ENCODE data around the gene STK35. TPM values are rescaled to one million over a fixed set of nuclear protein-coding genes. Genes with fewer than 3 reads are reported as not detected.

The STK35 gene
- total RNA-seq, 1 donor, result 20.3 TPM

- no peak for TF ChIP-seq CTCF (IDR thresholded peaks at IDR 0.05; ENCODE audit: insufficient read depth, low read depth, low read length)
- no peak for DNase-seq (ENCODE audit: low read depth)
- H3K4me3 ChIP-seq (ENCODE audit: low read depth, low read length), result no peak overlapping the region
Observed at GRCh38 chr20:2156224-2156623, 54.6 kb downstream of the STK35 start.

DNA sequence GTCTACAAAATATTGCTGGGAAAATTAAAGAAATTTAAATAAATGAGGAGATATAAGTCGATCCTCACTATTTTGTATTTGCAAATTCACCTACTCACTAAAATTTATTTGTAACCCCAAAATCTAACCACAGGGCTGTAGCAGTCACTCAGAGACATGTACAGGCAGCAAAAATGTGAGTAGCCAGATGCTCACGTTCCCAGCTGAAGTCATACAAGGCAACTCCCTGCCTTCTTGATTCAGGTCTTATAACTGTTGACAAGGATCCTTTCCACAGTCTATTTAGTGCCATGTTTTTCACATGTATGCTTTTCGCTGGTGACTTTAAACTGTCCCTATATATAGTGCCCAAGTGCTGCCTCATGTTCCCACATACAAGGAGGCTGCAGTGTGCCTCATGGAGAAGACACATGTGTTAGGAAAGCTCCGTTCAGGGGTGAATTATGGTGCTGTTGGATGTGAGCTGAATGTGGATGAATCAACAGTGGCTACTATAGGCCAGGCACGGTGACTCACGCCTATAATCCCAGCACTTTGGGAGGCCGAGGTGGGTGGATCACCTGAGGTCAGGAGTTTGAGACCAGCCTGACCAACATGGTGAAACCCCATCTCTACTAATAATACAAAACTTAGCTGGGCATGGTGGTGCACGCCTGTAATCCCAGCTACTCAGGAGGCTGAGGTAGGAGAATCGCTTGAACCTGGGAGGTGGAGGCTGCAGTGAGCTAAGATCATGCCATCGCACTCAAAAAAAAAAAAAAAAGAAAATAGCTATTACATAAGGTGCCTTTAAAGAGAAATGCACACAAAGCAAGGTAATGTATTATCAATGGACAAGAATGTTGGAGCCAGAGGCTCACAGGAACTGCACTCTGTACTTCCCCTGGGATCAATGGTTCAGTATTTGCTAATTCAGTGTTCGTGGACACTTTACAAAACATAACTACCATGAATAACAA, 55.3 kb downstream of the STK35 start:
- no peak for DNase-seq (ENCODE audit: low read depth)
- no peak overlapping the region for H3K4me3 ChIP-seq (ENCODE audit: low read depth, low read length)
- no peak for TF ChIP-seq CTCF (IDR thresholded peaks at IDR 0.05; ENCODE audit: insufficient read depth, low read depth, low read length)

- H3K4me3 ChIP-seq (ENCODE audit: low read depth, low read length), result no peak overlapping the region
- DNase-seq (ENCODE audit: low read depth), result no peak
- TF ChIP-seq CTCF (IDR thresholded peaks at IDR 0.05; ENCODE audit: insufficient read depth, low read depth, low read length), result no peak
Observed at GRCh38 chr20:2162125-2162822, 60.6 kb downstream of the STK35 start.

DNA sequence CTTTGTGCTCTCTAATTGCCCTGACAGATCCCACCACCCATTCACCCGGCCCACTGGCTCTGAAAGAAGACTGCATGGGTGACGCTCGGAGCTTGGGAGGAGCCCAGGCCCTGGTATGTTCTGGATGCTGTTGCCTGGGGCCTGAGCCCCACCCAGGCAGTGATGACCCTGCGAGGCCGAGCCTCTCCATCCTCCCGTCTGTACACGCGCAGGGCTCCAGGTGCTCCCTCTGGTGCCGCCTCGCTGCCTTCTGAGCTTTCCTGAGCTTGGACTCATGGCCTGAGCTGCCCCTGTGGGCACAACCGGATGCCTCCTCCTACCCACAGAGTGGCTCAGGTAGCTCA, 61.2 kb downstream of the STK35 start:
- no peak for TF ChIP-seq CTCF (IDR thresholded peaks at IDR 0.05; ENCODE audit: insufficient read depth, low read depth, low read length)
- no peak for DNase-seq (ENCODE audit: low read depth)
- no peak overlapping the region for H3K4me3 ChIP-seq (ENCODE audit: low read depth, low read length)

DNA sequence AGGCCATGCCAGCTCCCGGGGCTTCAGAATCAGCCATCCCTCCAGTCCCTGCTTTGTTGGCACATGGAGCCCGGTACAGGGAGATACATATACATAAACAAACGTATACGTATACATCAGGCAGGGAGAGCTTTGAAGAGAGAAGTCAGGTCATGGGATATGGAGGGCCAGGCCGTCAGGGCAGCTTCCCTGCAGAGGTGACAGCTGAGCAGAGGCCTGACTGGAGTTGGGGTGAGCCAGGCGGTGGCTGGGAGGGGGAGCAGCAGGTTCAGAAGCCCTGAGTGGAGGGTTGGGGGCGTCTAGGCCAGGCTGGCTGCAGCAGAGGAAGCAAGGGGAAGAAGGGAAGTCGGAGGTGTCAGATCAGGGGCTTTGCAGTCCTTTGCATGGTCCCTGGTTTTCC, 61.7 kb downstream of the STK35 start:
- no peak for DNase-seq (ENCODE audit: low read depth)
- no peak overlapping the region for H3K4me3 ChIP-seq (ENCODE audit: low read depth, low read length)
- no peak for TF ChIP-seq CTCF (IDR thresholded peaks at IDR 0.05; ENCODE audit: insufficient read depth, low read depth, low read length)

- no peak for TF ChIP-seq CTCF (IDR thresholded peaks at IDR 0.05; ENCODE audit: insufficient read depth, low read depth, low read length)
- DNase-seq (ENCODE audit: low read depth), result no peak
- H3K4me3 ChIP-seq (ENCODE audit: low read depth, low read length), result no peak overlapping the region
Observed at GRCh38 chr20:2163757-2164156, 62.1 kb downstream of the STK35 start.

All from fibroblast of villous mesenchyme (primary cell).